ENCODE results near the gene MYO9A.
"Not testable (repeated sequence)": the region's sequence is repeated elsewhere in the genome, so short reads cannot be mapped to it uniquely, and the experiment has no call there.

Gene MYO9A

GRCh38 chr15:72034351-72034750, 83.6 kb downstream of the MYO9A start:
- DNase-seq: no peak

- DNase-seq: no peak
These were observed 84.2 kb downstream of the MYO9A start for GRCh38 chr15:72033711-72034110.

- DNase-seq: no peak
These were observed 84.7 kb downstream of the MYO9A start for GRCh38 chr15:72033285-72033684.

GRCh38 chr15:72021604-72022003, 96.3 kb downstream of the MYO9A start:
- no peak for DNase-seq

- DNase-seq: no peak
These were observed 97.2 kb downstream of the MYO9A start for GRCh38 chr15:72020799-72021198.

- not testable (repeated sequence) for DNase-seq
These were observed 103.4 kb downstream of the MYO9A start for GRCh38 chr15:72014555-72014954.

- no peak for DNase-seq
These were observed 104.2 kb downstream of the MYO9A start for GRCh38 chr15:72013703-72014102.

- DNase-seq: no peak
These were observed 106.5 kb downstream of the MYO9A start for GRCh38 chr15:72011302-72011942.

- DNase-seq: no peak
These were observed 108.7 kb downstream of the MYO9A start for GRCh38 chr15:72009222-72009621.

GRCh38 chr15:72006382-72006781, 111.6 kb downstream of the MYO9A start:
- no peak for DNase-seq

GRCh38 chr15:72005483-72005882, 112.5 kb downstream of the MYO9A start:
- DNase-seq: no peak

GRCh38 chr15:71999807-72000206, 118.1 kb downstream of the MYO9A start:
- no peak for DNase-seq

GRCh38 chr15:71998717-71999116, 119.2 kb downstream of the MYO9A start:
- DNase-seq: not testable (repeated sequence)

- DNase-seq: no peak
These were observed 120.3 kb downstream of the MYO9A start for GRCh38 chr15:71997691-71998090.

- DNase-seq: no peak
These were observed 142.2 kb downstream of the MYO9A start for GRCh38 chr15:71975816-71976150.

- DNase-seq: no peak
These were observed 143.7 kb downstream of the MYO9A start for GRCh38 chr15:71974211-71974610.

GRCh38 chr15:71973366-71973765, 144.6 kb downstream of the MYO9A start:
- DNase-seq: no peak

- DNase-seq: no peak
These were observed 146.0 kb downstream of the MYO9A start for GRCh38 chr15:71971905-71972304.

- DNase-seq: no peak
These were observed 147.5 kb downstream of the MYO9A start for GRCh38 chr15:71970435-71970834.

- DNase-seq: no peak
These were observed 155.4 kb downstream of the MYO9A start for GRCh38 chr15:71962537-71962936.

GRCh38 chr15:71957026-71957425, 160.9 kb downstream of the MYO9A start:
- no peak for DNase-seq

- DNase-seq: no peak
These were observed 166.8 kb downstream of the MYO9A start for GRCh38 chr15:71951134-71951533.

GRCh38 chr15:71945012-71945411, 172.9 kb downstream of the MYO9A start:
- DNase-seq: no peak

GRCh38 chr15:71943806-71944205, 174.1 kb downstream of the MYO9A start:
- DNase-seq: no peak

- no peak for DNase-seq
These were observed 177.9 kb downstream of the MYO9A start for GRCh38 chr15:71939981-71940588.
